HG02885 (cell line): Measurements from ENCODE around the gene CCR9.

Experiments used
- ATAC-seq: cut with Tn5 transposase; IDR thresholded peaks from one replicate; pipeline ENCODE4 v1.9.1; 2021; ENCODE audit warnings: mild to moderate bottlenecking; ENCODE audit not compliant: unreplicated experiment, poor library complexity

The CCR9 gene

DNA sequence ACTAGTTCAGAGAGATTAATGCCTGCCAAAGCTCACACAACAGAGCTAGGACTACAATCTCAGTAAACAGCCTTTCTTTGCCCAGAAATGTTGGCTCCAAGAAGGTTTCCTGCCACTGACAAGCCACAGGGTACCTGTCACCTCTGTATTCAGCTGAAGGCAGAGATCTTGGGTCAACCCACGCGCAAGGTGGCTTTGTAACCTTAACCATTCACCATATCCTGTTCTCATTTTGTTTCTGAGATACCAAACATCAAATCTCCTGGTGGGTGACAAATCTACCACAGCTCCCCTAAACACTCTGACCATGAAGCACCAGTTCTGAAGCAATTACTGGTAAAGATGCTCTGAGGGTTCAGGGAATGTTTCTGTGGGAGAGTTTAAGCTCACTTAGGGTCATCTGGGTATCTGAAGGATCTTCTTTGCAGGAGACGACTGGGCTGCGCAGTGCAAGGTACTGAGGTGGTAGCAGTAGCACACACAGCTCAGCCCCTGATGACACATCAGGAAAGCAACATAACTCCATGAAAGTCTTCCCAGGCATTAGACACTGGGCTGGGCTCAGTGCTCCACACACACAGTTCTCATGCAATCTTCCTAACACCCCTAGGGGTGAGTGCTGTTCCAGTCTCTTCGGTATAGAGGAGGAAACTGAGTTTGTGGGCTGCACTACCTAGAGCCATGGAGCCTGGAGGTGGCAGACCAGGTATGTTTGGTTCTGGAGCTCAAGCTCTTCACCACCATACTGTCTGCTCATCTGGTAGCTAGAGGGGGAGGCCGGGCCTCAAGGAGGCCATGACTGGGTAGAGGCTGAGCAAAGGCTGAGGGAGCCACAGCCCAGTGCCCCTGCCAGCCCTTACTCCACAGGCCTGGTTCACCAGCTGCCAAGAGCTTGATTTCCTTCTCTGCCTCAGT lies 64.6 kb downstream of the CCR9 start:
- no peak for ATAC-seq

DNA sequence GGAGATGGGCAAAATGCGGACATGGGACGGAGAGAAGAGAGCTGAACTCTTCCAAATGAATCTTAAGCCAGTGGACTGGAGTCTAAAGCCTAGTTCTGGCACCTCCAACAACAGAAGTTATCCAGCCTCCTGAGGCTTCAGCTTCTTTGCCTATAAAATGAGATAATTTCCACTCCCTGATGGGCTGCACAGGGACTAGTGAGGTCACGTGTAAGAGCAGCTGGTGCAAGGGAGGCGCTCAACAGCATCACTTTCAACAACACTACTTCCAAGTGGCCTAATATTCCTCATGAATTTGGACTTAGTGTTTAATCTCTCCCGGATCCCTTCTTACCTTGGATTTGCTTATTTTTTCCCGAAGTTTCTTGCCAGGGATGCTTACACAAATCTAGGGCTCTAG lies 65.6 kb downstream of the CCR9 start:
- ATAC-seq = no peak

DNA sequence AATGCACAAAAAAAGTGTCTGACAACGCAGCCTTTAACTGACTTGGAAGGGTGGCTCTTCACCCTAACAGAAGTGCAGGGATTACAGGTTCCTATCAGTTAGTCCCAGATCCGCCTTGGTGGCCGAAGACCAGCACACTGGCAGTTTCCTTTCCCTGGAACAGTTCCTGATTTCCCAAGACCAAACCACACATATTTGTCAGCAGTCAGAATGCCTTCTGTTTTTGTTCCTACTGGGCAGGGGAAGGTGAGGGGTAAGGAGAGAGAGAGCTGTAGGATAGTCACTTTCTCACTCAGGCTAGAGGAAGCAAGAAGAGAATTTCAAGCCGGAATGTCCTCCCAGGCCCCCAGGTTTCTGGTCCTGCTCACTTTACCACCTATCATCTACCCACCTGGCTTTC lies 66.1 kb downstream of the CCR9 start:
- ATAC-seq = no peak
